OCI-LY7 (cell line): ENCODE measurements around the gene CHEK2.

Experiments
- EZH2phosphoT487 ChIP-seq: fragments of 200-600 bp; sonication (generic); IDR thresholded peaks from 2 replicates; pipeline ENCODE4 v1.6.1; 2018; ENCODE audit warnings: low read depth, borderline replicate concordance, mild to moderate bottlenecking, mixed run types, antibody characterized with exemption, low read length, moderate library complexity, mixed read lengths
- TF ChIP-seq, protein P1 (sequence below): fragments of 200-600 bp; sonication (generic); conservative IDR thresholded peaks from 2 replicates; pipeline ENCODE4 v1.5.1; 2014; ENCODE audit warnings: mild to moderate bottlenecking, antibody characterized with exemption, low read length, moderate library complexity, mixed read lengths

DNA sequence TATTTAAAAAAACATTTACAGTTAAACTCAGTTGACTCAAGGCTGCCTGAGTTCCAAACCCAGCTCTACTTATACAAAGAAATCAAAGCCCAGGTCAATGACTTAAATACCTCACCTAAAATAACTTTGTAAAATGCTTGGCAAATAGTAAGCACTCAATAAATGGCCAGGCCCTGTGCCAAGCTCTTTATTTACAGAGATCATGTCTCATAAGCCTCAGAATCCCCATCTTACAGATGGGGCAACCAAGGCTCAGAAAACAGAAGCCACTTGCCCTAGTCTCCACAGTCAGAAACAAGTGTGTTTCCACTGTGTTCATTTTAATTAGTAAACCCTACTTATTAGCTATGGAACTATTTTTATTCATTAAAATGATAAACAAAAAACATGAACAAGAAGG lies 31.5 kb downstream of the CHEK2 start:
- TF ChIP-seq, protein P1, sequence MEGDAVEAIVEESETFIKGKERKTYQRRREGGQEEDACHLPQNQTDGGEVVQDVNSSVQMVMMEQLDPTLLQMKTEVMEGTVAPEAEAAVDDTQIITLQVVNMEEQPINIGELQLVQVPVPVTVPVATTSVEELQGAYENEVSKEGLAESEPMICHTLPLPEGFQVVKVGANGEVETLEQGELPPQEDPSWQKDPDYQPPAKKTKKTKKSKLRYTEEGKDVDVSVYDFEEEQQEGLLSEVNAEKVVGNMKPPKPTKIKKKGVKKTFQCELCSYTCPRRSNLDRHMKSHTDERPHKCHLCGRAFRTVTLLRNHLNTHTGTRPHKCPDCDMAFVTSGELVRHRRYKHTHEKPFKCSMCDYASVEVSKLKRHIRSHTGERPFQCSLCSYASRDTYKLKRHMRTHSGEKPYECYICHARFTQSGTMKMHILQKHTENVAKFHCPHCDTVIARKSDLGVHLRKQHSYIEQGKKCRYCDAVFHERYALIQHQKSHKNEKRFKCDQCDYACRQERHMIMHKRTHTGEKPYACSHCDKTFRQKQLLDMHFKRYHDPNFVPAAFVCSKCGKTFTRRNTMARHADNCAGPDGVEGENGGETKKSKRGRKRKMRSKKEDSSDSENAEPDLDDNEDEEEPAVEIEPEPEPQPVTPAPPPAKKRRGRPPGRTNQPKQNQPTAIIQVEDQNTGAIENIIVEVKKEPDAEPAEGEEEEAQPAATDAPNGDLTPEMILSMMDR = no peak
- TF ChIP-seq EZH2phosphoT487 = no peak
